ENCODE measurements around the gene MXD4.
A peak's percentile ranks its signal among the peaks of the same experiment; 100 is the strongest.

MXD4 gene

GRCh38 chr4:2264481-2265041 is 2.7 kb upstream of the MXD4 start:
- no peak for DNase-seq (ENCODE audit: low read depth in 1 of 2, low spot score in 1 of 2)

GRCh38 chr4:2263926-2264321 is 2.0 kb upstream of the MXD4 start:
- no peak for DNase-seq (ENCODE audit: low read depth in 1 of 2, low spot score in 1 of 2)

GRCh38 chr4:2262944-2263250 is 988 bp upstream of the MXD4 start:
- DNase-seq (ENCODE audit: low read depth in 1 of 2, low spot score in 1 of 2), result no peak

- peak; percentile 94 to 95 for DNase-seq (ENCODE audit: low read depth in 1 of 2, low spot score in 1 of 2)
These were observed 435 bp upstream of the MXD4 start for GRCh38 chr4:2262145-2262943.

GRCh38 chr4:2261110-2261852 is 628 bp downstream of the MXD4 start:
- DNase-seq (ENCODE audit: low read depth in 1 of 2, low spot score in 1 of 2), result peak in 1 of 2 donors; percentile 23

- DNase-seq (ENCODE audit: low read depth in 1 of 2, low spot score in 1 of 2), result no peak
These were observed 1.4 kb downstream of the MXD4 start for GRCh38 chr4:2260344-2261109.

GRCh38 chr4:2259541-2260343 is 2.2 kb downstream of the MXD4 start:
- no peak for DNase-seq (ENCODE audit: low read depth in 1 of 2, low spot score in 1 of 2)

- DNase-seq (ENCODE audit: low read depth in 1 of 2, low spot score in 1 of 2), result no peak
These were observed 2.8 kb downstream of the MXD4 start for GRCh38 chr4:2259036-2259540.

GRCh38 chr4:2258091-2259035 is 3.5 kb downstream of the MXD4 start:
- no peak for DNase-seq (ENCODE audit: low read depth in 1 of 2, low spot score in 1 of 2)

- no peak for DNase-seq (ENCODE audit: low read depth in 1 of 2, low spot score in 1 of 2)
These were observed 4.4 kb downstream of the MXD4 start for GRCh38 chr4:2257361-2258081.

- DNase-seq (ENCODE audit: low read depth in 1 of 2, low spot score in 1 of 2), result no peak
These were observed 5.1 kb downstream of the MXD4 start for GRCh38 chr4:2256781-2257191.

GRCh38 chr4:2256156-2256731 is 5.7 kb downstream of the MXD4 start:
- DNase-seq (ENCODE audit: low read depth in 1 of 2, low spot score in 1 of 2), result no peak

- no peak for DNase-seq (ENCODE audit: low read depth in 1 of 2, low spot score in 1 of 2)
These were observed 6.3 kb downstream of the MXD4 start for GRCh38 chr4:2255501-2256155.

- no peak for DNase-seq (ENCODE audit: low read depth in 1 of 2, low spot score in 1 of 2)
These were observed 7.0 kb downstream of the MXD4 start for GRCh38 chr4:2254665-2255500.

GRCh38 chr4:2253160-2254084 is 8.5 kb downstream of the MXD4 start:
- DNase-seq (ENCODE audit: low read depth in 1 of 2, low spot score in 1 of 2), result no peak

GRCh38 chr4:2252530-2253091 is 9.3 kb downstream of the MXD4 start:
- no peak for DNase-seq (ENCODE audit: low read depth in 1 of 2, low spot score in 1 of 2)

Data from activated CD4-positive, alpha-beta T cell treated with anti-CD3 and anti-CD28 coated beads, Interleukin-2, amount 50 U/mL, for 24 hours (primary cell).